ENCODE data around the gene BEST4. TPM values are rescaled to one million over a fixed set of nuclear protein-coding genes. Genes with fewer than 3 reads are reported as not detected.

Gene BEST4
- total and polyA plus RNA-seq, 2 of the 4 experiments (the other 2 are of a cell fraction) = 0.07 TPM; not detected in 1

DNA sequence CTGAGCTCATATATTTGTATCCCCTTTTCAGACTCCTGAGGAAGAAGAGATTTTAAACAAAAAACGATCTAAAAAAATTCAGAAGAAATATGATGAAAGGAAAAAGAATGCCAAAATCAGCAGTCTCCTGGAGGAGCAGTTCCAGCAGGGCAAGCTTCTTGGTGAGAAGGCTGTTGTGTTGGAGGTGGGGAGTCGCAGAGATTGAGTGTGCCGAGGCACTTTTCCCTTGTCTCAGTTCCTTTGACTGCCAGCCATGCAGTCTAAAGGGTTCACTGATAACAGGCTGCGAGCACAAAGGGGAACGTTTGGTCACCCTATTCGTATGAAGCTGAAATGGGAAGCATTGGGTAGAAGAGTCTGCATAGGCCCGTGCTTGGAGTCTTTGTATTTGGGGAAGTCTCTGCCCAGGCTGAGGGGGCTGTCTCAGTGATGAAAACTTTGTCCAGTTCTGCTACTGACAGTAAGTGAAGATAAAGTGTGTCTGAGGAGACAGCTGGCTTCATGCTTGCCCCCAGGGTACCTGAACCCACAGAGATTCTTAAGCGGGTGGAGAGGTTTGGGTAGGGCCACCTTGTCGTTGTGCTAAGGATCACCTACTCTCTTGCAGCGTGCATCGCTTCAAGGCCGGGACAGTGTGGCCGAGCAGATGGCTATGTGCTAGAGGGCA lies 9.9 kb downstream of the BEST4 start:
- peak overlapping the region; percentile 66 for H3K23ac ChIP-seq (ENCODE audit: low read depth, low read length)
- no peak for ATAC-seq (ENCODE audit: low read depth)
- H3K9me1 ChIP-seq (ENCODE audit: insufficient read depth, low read length) = peaks cover 19% of the 10 kb centered on the region
- H2BK15ac ChIP-seq (ENCODE audit: low read depth, low read length) = no peak overlapping the region
- no peak for DNase-seq
- no peak overlapping the region for H3K14ac ChIP-seq (replicated peaks; ENCODE audit: low read depth, low read length)
- H2BK20ac ChIP-seq (ENCODE audit: low read depth, low read length) = no peak overlapping the region
- H2AK5ac ChIP-seq (ENCODE audit: low read depth, low read length) = no peak overlapping the region
- no peaks in the 10 kb centered on the region for H3K9me3 ChIP-seq (ENCODE audit: control insufficient read depth, insufficient read depth, low read length)
- H2BK5ac ChIP-seq (ENCODE audit: low read depth, low read length, poor library complexity, severe bottlenecking) = no peak overlapping the region
- ChIA-PET CTCF (no interaction called here), POLR2A (ENCODE audit: unreplicated experiment) (no interaction called here)
- H2AK9ac ChIP-seq (replicated peaks; ENCODE audit: low read depth, low read length, poor library complexity) = no peak overlapping the region
- H2BK120ac ChIP-seq (ENCODE audit: low read depth, low read length) = no peak overlapping the region
- no peak overlapping the region for H3K18ac ChIP-seq (ENCODE audit: low read depth, low read length)
- no peak overlapping the region for H3K4ac ChIP-seq (ENCODE audit: low read depth, low read length)
- H2AFZ ChIP-seq (replicated peaks; ENCODE audit: low read length, poor library complexity) = no peak overlapping the region
- dilution Hi-C loops (cut with HindIII; ENCODE audit: low sequenced_read_pairs, unreplicated experiment) (no loop called here), intact Hi-C loops (cut with micrococcal nuclease) (loop anchor here (2.0 kb wide), 1 partner anchor 47 kb away; the partner anchor contains the start of gene RNU5D-1), in situ Hi-C loops (cut with MboI; ENCODE audit: low sequenced_read_pairs) (no loop called here)
- peaks cover 12% of the 10 kb centered on the region for H3K4me1 ChIP-seq (ENCODE audit: control insufficient read depth, insufficient read depth, low read length)
- no peak overlapping the region for H3K4me3 ChIP-seq (ENCODE audit: insufficient read depth, low read depth, low read length)
- H3K4me2 ChIP-seq (ENCODE audit: low read depth, low read length) = peak overlapping the region; percentile 11; the same call in 1 of the 2 replicates
- no peak overlapping the region for H3K56ac ChIP-seq (ENCODE audit: extremely low read depth, insufficient read depth, low read length)
- peaks cover 17 to 65% of the 10 kb centered on the region in 2 experiments for H3K79me1 ChIP-seq (ENCODE audit: low read depth in 1 of 2, low read length in 2 of 2)
- TF ChIP-seq RCOR1 (IDR thresholded peaks at IDR 0.05; ENCODE audit: insufficient replicate concordance, low read length) = no peak
- TF ChIP-seq RAD21 (IDR thresholded peaks at IDR 0.05; ENCODE audit: low read length) = no peak
- TF ChIP-seq MAZ (IDR thresholded peaks at IDR 0.05; ENCODE audit: borderline replicate concordance, low read depth, low read length) = no peak
- TF ChIP-seq SMC3 (IDR thresholded peaks at IDR 0.05; ENCODE audit: low read depth, low read length) = no peak
- TF ChIP-seq, protein P1, sequence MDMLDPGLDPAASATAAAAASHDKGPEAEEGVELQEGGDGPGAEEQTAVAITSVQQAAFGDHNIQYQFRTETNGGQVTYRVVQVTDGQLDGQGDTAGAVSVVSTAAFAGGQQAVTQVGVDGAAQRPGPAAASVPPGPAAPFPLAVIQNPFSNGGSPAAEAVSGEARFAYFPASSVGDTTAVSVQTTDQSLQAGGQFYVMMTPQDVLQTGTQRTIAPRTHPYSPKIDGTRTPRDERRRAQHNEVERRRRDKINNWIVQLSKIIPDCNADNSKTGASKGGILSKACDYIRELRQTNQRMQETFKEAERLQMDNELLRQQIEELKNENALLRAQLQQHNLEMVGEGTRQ (IDR thresholded peaks at IDR 0.05; ENCODE audit: low read depth, low read length) = no peak
- no peak for TF ChIP-seq RFX5 (IDR thresholded peaks at IDR 0.05; ENCODE audit: low read depth, low read length)
- no peak for TF ChIP-seq MXI1 (IDR thresholded peaks at IDR 0.05; ENCODE audit: borderline replicate concordance, low read depth, low read length)
- TF ChIP-seq FOS (IDR thresholded peaks at IDR 0.05; ENCODE audit: low read depth, low read length) = no peak
- TF ChIP-seq MAFK (IDR thresholded peaks at IDR 0.05; ENCODE audit: low read depth, low read length) = no peak
- H4K20me1 ChIP-seq (ENCODE audit: insufficient read depth, low read length) = peaks cover 51% of the 10 kb centered on the region
- BruUV-seq (replicated peaks) = TSS peak; percentile 63
- 95% methylated on average over 4 of the region's 13 CpGs; no CpG with 5 or more reads in 1 of the 2 experiments for WGBS, 2 experiments (ENCODE audit: extremely low coverage in 2 of 2, insufficient read length in 1 of 2)
- no peak overlapping the region for H3K9ac ChIP-seq (ENCODE audit: low read depth, low read length)
- H3K27me3 ChIP-seq (ENCODE audit: control insufficient read depth, insufficient read depth, low read length) = no peaks in the 10 kb centered on the region
- no peak overlapping the region for H3K27ac ChIP-seq (ENCODE audit: insufficient read depth, low read length)
- H4K8ac ChIP-seq (ENCODE audit: low read depth in 2 of 2, low read length in 2 of 2) = no peak overlapping the region
- peaks cover 44% of the 10 kb centered on the region for H3K36me3 ChIP-seq (ENCODE audit: control insufficient read depth, insufficient read depth, low read length)
- no peak overlapping the region for H4K5ac ChIP-seq (ENCODE audit: low read depth, low read length)
- no peak overlapping the region for H4K91ac ChIP-seq (ENCODE audit: insufficient read depth, low read depth, low read length)
